Activated T-helper 2 cell treated with anti-CD3 and anti-CD28 coated beads, Interferon-gamma antibody, Interleukin-2, Interleukin-4, amounts not matched to agents 10 μg/mL and 5 μg/mL and 100 μg/mL, durations not matched to agents 14 hours and 24 hours and 36 hours (primary cell): ENCODE measurements around the gene DCHS1. TPM values are rescaled to one million over a fixed set of nuclear protein-coding genes. Genes with fewer than 3 reads are reported as not detected.

Experiments
- DNase-seq: peaks from one replicate; pipeline ENCODE4 v3.0.0; 2021; ENCODE audit warnings: low spot score
- H3K27ac Mint-ChIP-seq: one replicate; pipeline ENCODE4 v1.8.0; 2021; ENCODE audit warnings: mixed read lengths
- H3K27me3 Mint-ChIP-seq: one replicate; pipeline ENCODE4 v1.8.0; 2021; ENCODE audit warnings: low read depth, mixed read lengths
- H3K36me3 Mint-ChIP-seq: one replicate; pipeline ENCODE4 v1.8.0; 2021; ENCODE audit warnings: low read depth, mixed read lengths
- H3K4me1 Mint-ChIP-seq: one replicate; pipeline ENCODE4 v1.8.0; 2021; ENCODE audit warnings: low read depth, mixed read lengths
- H3K4me3 Mint-ChIP-seq: one replicate; pipeline ENCODE4 v1.8.0; 2021; ENCODE audit warnings: low read depth, mild to moderate bottlenecking, moderate library complexity, mixed read lengths
- H3K9me3 Mint-ChIP-seq: one replicate; pipeline ENCODE4 v1.8.0; 2021; ENCODE audit warnings: mixed read lengths
- intact Hi-C: fragments of 100-400 bp; cut with micrococcal nuclease; formaldehyde crosslinking; loops from one replicate; pipeline ENCODE4 v1.15.1; 2023
- total RNA-seq: library from RNA; stranded (reverse); gene quantifications from 2 replicates; pipeline ENCODE4 v1.2.3, GENCODE V29; 2022

The DCHS1 gene
- total RNA-seq, 1 donor from 2014 or later = 0.57 TPM

GRCh38 chr11:6608726-6609501, 46.7 kb downstream of the DCHS1 start:
- Mint-ChIP-seq H3K27ac (peak overlapping the region; percentile 23), H3K27me3 (no peaks in the 10 kb centered on the region), H3K4me3 (no peak overlapping the region), H3K9me3 (no peaks in the 10 kb centered on the region), H3K4me1 (peaks cover 43% of the 10 kb centered on the region), H3K36me3 (peaks cover 50% of the 10 kb centered on the region)
- DNase-seq = no peak
- intact Hi-C loops = loop anchor here (5.0 kb wide), 1 partner anchor 287 kb away; the partner anchor contains the start of gene CAVIN3

- Mint-ChIP-seq H3K9me3 (no peaks in the 10 kb centered on the region), H3K4me1 (peaks cover 43% of the 10 kb centered on the region), H3K4me3 (no peak overlapping the region), H3K27ac (peak overlapping the region; percentile 93), H3K27me3 (no peaks in the 10 kb centered on the region), H3K36me3 (peaks cover 50% of the 10 kb centered on the region)
- DNase-seq = peak; percentile 5
- intact Hi-C loops = loop anchor here (5.0 kb wide), 1 partner anchor 286 kb away; the partner anchor contains the start of gene CAVIN3
Observed at GRCh38 chr11:6608011-6608410, 47.6 kb downstream of the DCHS1 start.

- peaks cover 53% of the 10 kb centered on the region for H3K36me3 Mint-ChIP-seq
- intact Hi-C loops = loop anchor here (1.0 to 5.0 kb wide), 5 partner anchors 63 to 285 kb away; partner anchors contain the start of genes ARFIP2, CAVIN3, MRPL17 and TIMM10B
- peak overlapping the region; percentile 93 for H3K27ac Mint-ChIP-seq
- peak overlapping the region; percentile 55 for H3K4me3 Mint-ChIP-seq
- H3K27me3 Mint-ChIP-seq = no peaks in the 10 kb centered on the region
- no peaks in the 10 kb centered on the region for H3K9me3 Mint-ChIP-seq
- peak; percentile 6 for DNase-seq
- H3K4me1 Mint-ChIP-seq = peaks cover 46% of the 10 kb centered on the region
Observed at GRCh38 chr11:6607190-6607795, 48.3 kb downstream of the DCHS1 start.

- H3K9me3 Mint-ChIP-seq = no peaks in the 10 kb centered on the region
- intact Hi-C loops = loop anchor here (1.0 to 5.0 kb wide), 5 partner anchors 64 to 284 kb away; partner anchors contain the start of genes ARFIP2, CAVIN3, MRPL17 and TIMM10B
- H3K27me3 Mint-ChIP-seq = no peaks in the 10 kb centered on the region
- peak overlapping the region; percentile 93 for H3K27ac Mint-ChIP-seq
- DNase-seq = peak; percentile 61
- H3K4me1 Mint-ChIP-seq = peaks cover 53% of the 10 kb centered on the region
- H3K36me3 Mint-ChIP-seq = peaks cover 57% of the 10 kb centered on the region
- H3K4me3 Mint-ChIP-seq = no peak overlapping the region
Observed at GRCh38 chr11:6606471-6607189, 49.0 kb downstream of the DCHS1 start.

GRCh38 chr11:6604790-6605189, 50.8 kb downstream of the DCHS1 start:
- intact Hi-C loops = loop anchor here (2.0 to 5.0 kb wide), 3 partner anchors 14 to 282 kb away; partner anchors contain the start of genes CAVIN3 and TPP1
- peaks cover 44% of the 10 kb centered on the region for H3K36me3 Mint-ChIP-seq
- no peak overlapping the region for H3K4me3 Mint-ChIP-seq
- no peak for DNase-seq
- no peaks in the 10 kb centered on the region for H3K27me3 Mint-ChIP-seq
- no peaks in the 10 kb centered on the region for H3K9me3 Mint-ChIP-seq
- no peak overlapping the region for H3K27ac Mint-ChIP-seq
- peaks cover 47% of the 10 kb centered on the region for H3K4me1 Mint-ChIP-seq

- intact Hi-C loops = loop anchor here (2.0 kb wide), 2 partner anchors 15 to 73 kb away; partner anchors contain the start of gene TPP1
- Mint-ChIP-seq H3K4me3 (no peak overlapping the region), H3K4me1 (peaks cover 43% of the 10 kb centered on the region), H3K27ac (no peak overlapping the region), H3K27me3 (no peaks in the 10 kb centered on the region), H3K36me3 (peaks cover 44% of the 10 kb centered on the region), H3K9me3 (no peaks in the 10 kb centered on the region)
- DNase-seq = peak; percentile 37
Observed at GRCh38 chr11:6604081-6604626, 51.5 kb downstream of the DCHS1 start.

GRCh38 chr11:6603287-6604080, 52.1 kb downstream of the DCHS1 start, which contains the start of the genes ILK and RRP8:
TSS of gene ILK (plus strand) at chr11:6603774. CDS start at chr11:6604272, 498 bp downstream.
TSS of gene RRP8 (minus strand) at chr11:6603616. CDS start at chr11:6603502, 114 bp downstream.
- peaks cover 38% of the 10 kb centered on the region for H3K4me1 Mint-ChIP-seq
- intact Hi-C loops = loop anchor here (1.0 to 2.0 kb wide), 5 partner anchors 9 to 122 kb away; partner anchors contain the start of genes ARFIP2, MRPL17, TAF10 and TIMM10B
- no peaks in the 10 kb centered on the region for H3K27me3 Mint-ChIP-seq
- H3K36me3 Mint-ChIP-seq = peaks cover 44% of the 10 kb centered on the region
- H3K4me3 Mint-ChIP-seq = no peak within 1 kb of the TSS
- peak; percentile 84 for DNase-seq
- no peak within 1 kb of the TSS for H3K27ac Mint-ChIP-seq
- no peaks in the 10 kb centered on the region for H3K9me3 Mint-ChIP-seq

GRCh38 chr11:6602096-6602940, 53.3 kb downstream of the DCHS1 start:
- Mint-ChIP-seq H3K9me3 (no peaks in the 10 kb centered on the region), H3K4me1 (peaks cover 28% of the 10 kb centered on the region), H3K27ac (no peak overlapping the region), H3K4me3 (no peak overlapping the region), H3K36me3 (peaks cover 41% of the 10 kb centered on the region), H3K27me3 (no peaks in the 10 kb centered on the region)
- intact Hi-C loops = no loop called here
- DNase-seq = no peak

- no peak for DNase-seq
- intact Hi-C loops = no loop called here
- Mint-ChIP-seq H3K27me3 (no peaks in the 10 kb centered on the region), H3K27ac (no peak overlapping the region), H3K4me1 (peaks cover 15% of the 10 kb centered on the region), H3K4me3 (no peak overlapping the region), H3K9me3 (no peaks in the 10 kb centered on the region), H3K36me3 (peaks cover 43% of the 10 kb centered on the region)
Observed at GRCh38 chr11:6601041-6601461, 54.6 kb downstream of the DCHS1 start.

GRCh38 chr11:6599881-6600390, 55.7 kb downstream of the DCHS1 start:
- DNase-seq = no peak
- Mint-ChIP-seq H3K36me3 (peaks cover 48% of the 10 kb centered on the region), H3K9me3 (no peaks in the 10 kb centered on the region), H3K4me1 (peaks cover 13% of the 10 kb centered on the region), H3K27ac (no peak overlapping the region), H3K27me3 (no peaks in the 10 kb centered on the region), H3K4me3 (no peak overlapping the region)
- intact Hi-C loops = no loop called here

GRCh38 chr11:6599449-6599848, 56.2 kb downstream of the DCHS1 start:
- DNase-seq = no peak
- intact Hi-C loops = no loop called here
- no peaks in the 10 kb centered on the region for H3K27me3 Mint-ChIP-seq

More at GRCh38 chr11:6599449-6599848, 56.2 kb downstream of the DCHS1 start:
- H3K4me1 Mint-ChIP-seq = peaks cover 15% of the 10 kb centered on the region
- peaks cover 51% of the 10 kb centered on the region for H3K36me3 Mint-ChIP-seq
- H3K9me3 Mint-ChIP-seq = no peaks in the 10 kb centered on the region
- no peak overlapping the region for H3K4me3 Mint-ChIP-seq
- no peak overlapping the region for H3K27ac Mint-ChIP-seq
